GM23338 (cell line): ENCODE results near the gene FAM98A. TPM values are rescaled to one million over a fixed set of nuclear protein-coding genes. Genes with fewer than 3 reads are reported as not detected.

ENCODE experiments used
- ATAC-seq: fragments of 200-7000 bp; cut with Tn5 transposase; 3 replicates; pipeline ENCODE4 v1.9.1; 2020
- DNase-seq: peaks from one replicate; pipeline ENCODE4 v3.0.0-alpha.2; 2015; ENCODE audit warnings: low spot score
- H2AFZ ChIP-seq: fragments of 200-600 bp; sonication (generic); 2 replicates; pipeline ENCODE4 v1.8.0; 2016; ENCODE audit warnings: antibody characterized with exemption, mild to moderate bottlenecking, moderate library complexity
- H3F3A ChIP-seq: fragments of 200-600 bp; sonication (generic); replicated peaks from 2 replicates; pipeline ENCODE4 v1.8.0; 2017; ENCODE audit warnings: antibody characterized with exemption, mixed run types, low read depth
- H3K27ac ChIP-seq: fragments of 200-600 bp; sonication (generic); 2 replicates; pipeline ENCODE4 v1.6.1; 2016; ENCODE audit warnings: low read depth
- H3K27me3 ChIP-seq: fragments of 200-600 bp; sonication (generic); 2 replicates; pipeline ENCODE4 v1.8.0; 2016; ENCODE audit warnings: mild to moderate bottlenecking, mixed run types, moderate library complexity; ENCODE audit not compliant: insufficient read depth
- H3K36me3 ChIP-seq: fragments of 200-600 bp; sonication (generic); 2 replicates; pipeline ENCODE4 v1.8.0; 2016; ENCODE audit warnings: mild to moderate bottlenecking; ENCODE audit not compliant: insufficient read depth
- H3K4me1 ChIP-seq: fragments of 200-600 bp; sonication (generic); 2 replicates; pipeline ENCODE4 v1.8.0; 2016; ENCODE audit warnings: mild to moderate bottlenecking, moderate library complexity; ENCODE audit not compliant: insufficient read depth
- H3K4me2 ChIP-seq: fragments of 200-600 bp; sonication (generic); 2 replicates; pipeline ENCODE4 v1.7.1; 2017; ENCODE audit warnings: mixed run types
- H3K4me3 ChIP-seq: fragments of 200-600 bp; sonication (generic); 2 replicates; pipeline ENCODE4 v1.6.1; 2016; ENCODE audit warnings: mixed run types
- H3K79me2 ChIP-seq: fragments of 200-600 bp; sonication (generic); replicated peaks from 2 replicates; pipeline ENCODE4 v1.8.0; 2017; ENCODE audit warnings: mild to moderate bottlenecking; ENCODE audit not compliant: insufficient read depth
- H3K9me2 ChIP-seq: fragments of 200-600 bp; sonication (generic); 2 replicates; pipeline ENCODE4 v1.8.0; 2017; ENCODE audit not compliant: insufficient read depth
- H4K20me1 ChIP-seq: fragments of 200-600 bp; sonication (generic); replicated peaks from 2 replicates; pipeline ENCODE4 v1.8.0; 2017; ENCODE audit warnings: mild to moderate bottlenecking; ENCODE audit not compliant: insufficient read depth
- H3K27ac Mint-ChIP-seq: 2 replicates; pipeline ENCODE4 v1.8.0; 2020; ENCODE audit warnings: inconsistent platforms, mild to moderate bottlenecking, moderate library complexity, mixed read lengths
- H3K27me3 Mint-ChIP-seq: 3 replicates; pipeline ENCODE4 v1.8.0; 2022; ENCODE audit warnings: low read depth, mild to moderate bottlenecking, moderate library complexity, mixed read lengths, inconsistent platforms; ENCODE audit not compliant: insufficient read depth, poor library complexity
- H3K36me3 Mint-ChIP-seq: 3 replicates; pipeline ENCODE4 v1.8.0; 2021; ENCODE audit warnings: low read depth, mild to moderate bottlenecking, inconsistent platforms, moderate library complexity, mixed read lengths
- H3K4me1 Mint-ChIP-seq: 3 replicates; pipeline ENCODE4 v1.8.0; 2020; ENCODE audit warnings: mild to moderate bottlenecking, inconsistent platforms, mixed read lengths
- H3K4me3 Mint-ChIP-seq: 3 replicates; pipeline ENCODE4 v1.8.0; 2021; ENCODE audit warnings: moderate library complexity, mild to moderate bottlenecking, inconsistent platforms, mixed read lengths
- H3K9me3 Mint-ChIP-seq: 3 replicates; pipeline ENCODE4 v1.8.0; 2020; ENCODE audit warnings: moderate library complexity, mild to moderate bottlenecking, inconsistent platforms, mixed read lengths
- JUNB ChIP-seq: IDR thresholded peaks from one replicate; pipeline ENCODE4 v1.6.1; 2016; ENCODE audit warnings: antibody characterized with exemption; ENCODE audit not compliant: unreplicated experiment
- NANOG ChIP-seq: IDR thresholded peaks from 2 replicates; pipeline ENCODE4 v1.6.1; 2016; ENCODE audit warnings: antibody characterized with exemption, borderline replicate concordance
- STAT1 ChIP-seq: IDR thresholded peaks from one replicate; pipeline ENCODE4 v1.6.1; 2016; ENCODE audit warnings: antibody characterized with exemption; ENCODE audit not compliant: unreplicated experiment
- ZNF331 ChIP-seq: fragments of 250-450 bp; sonication (Bioruptor Pico); IDR thresholded peaks from 2 replicates; pipeline ENCODE4 v1.5.0; 2020; ENCODE audit warnings: low read depth, mild to moderate bottlenecking, moderate library complexity
- ZNF462 ChIP-seq: fragments of 250-450 bp; sonication (Bioruptor Pico); IDR thresholded peaks from 2 replicates; pipeline ENCODE4 v1.5.0; 2020; ENCODE audit warnings: mild to moderate bottlenecking, moderate library complexity
- polyA plus RNA-seq: library from polyadenylated mRNA; unstranded; fragments of >200 nt; fragmentation: Nextera tagmentation; extraction: Ambion mirVana; gene quantifications from 2 replicates; pipeline ENCODE4 v1.2.1, GENCODE V29; 2016
- total RNA-seq: library from RNA; depleted of rRNA; stranded (reverse); fragments of >200 nt; shearing (Covaris generic); gene quantifications from 2 replicates; pipeline ENCODE4 v1.2.3, GENCODE V29; 2014

FAM98A gene
- total and polyA plus RNA-seq, 2 experiments from 2014 or later = 68.6 to 149 TPM

GRCh38 chr2:33632831-33633230 is 33.7 kb upstream of the FAM98A start:
- H3K9me3 Mint-ChIP-seq = no peaks in the 10 kb centered on the region; the same call in 2 of the 3 replicates

More at GRCh38 chr2:33632831-33633230, 33.7 kb upstream of the FAM98A start:
- no peak overlapping the region for H3K27ac Mint-ChIP-seq
- no peaks in the 10 kb centered on the region for H3K79me2 ChIP-seq
- DNase-seq (no peak), ATAC-seq (no peak)
- no peak for TF ChIP-seq ZNF462
- no peak for TF ChIP-seq STAT1
- no peak for TF ChIP-seq ZNF331 (CRISPR knock-in tag)
- TF ChIP-seq JUNB = no peak
- TF ChIP-seq NANOG = no peak
- no peak overlapping the region for H3K27ac ChIP-seq
- H3K27me3 Mint-ChIP-seq = peaks cover 2% of the 10 kb centered on the region
- no peak overlapping the region for H3K4me2 ChIP-seq
- no peaks in the 10 kb centered on the region for H3K27me3 ChIP-seq
- H3F3A ChIP-seq = no peaks in the 10 kb centered on the region
- H3K9me2 ChIP-seq = peaks cover 9% of the 10 kb centered on the region; the same call in 1 of the 2 replicates
- H3K36me3 ChIP-seq = no peaks in the 10 kb centered on the region
- no peak overlapping the region for H2AFZ ChIP-seq
- H3K4me1 Mint-ChIP-seq = peaks cover 3% of the 10 kb centered on the region; the same call in 1 of the 3 replicates
- no peaks in the 10 kb centered on the region for H4K20me1 ChIP-seq
- H3K36me3 Mint-ChIP-seq = peaks cover 27% of the 10 kb centered on the region
- no peak overlapping the region for H3K4me3 ChIP-seq
- peaks cover 7% of the 10 kb centered on the region for H3K4me1 ChIP-seq
- no peak overlapping the region for H3K4me3 Mint-ChIP-seq
